Astrocyte (in vitro differentiated cells and primary cell): ENCODE measurements around the gene LMTK2. TPM values are rescaled to one million over a fixed set of nuclear protein-coding genes. Genes with fewer than 3 reads are reported as not detected.

Experiments
- DNase-seq: peaks from one replicate; pipeline ENCODE4 v3.0.0-alpha.2; 2010; ENCODE audit warnings: low read depth
- FAIRE-seq: peaks from 2 replicates; lab custom pipeline; 2011; peaks lifted over from hg19 to GRCh38; lab: Jason Lieb, UNC
- H2AFZ ChIP-seq: 2 replicates; pipeline ENCODE4 v1.6.0; 2012; ENCODE audit warnings: low read depth, low read length, inconsistent platforms
- H3K27ac ChIP-seq: 2 replicates; pipeline ENCODE4 v1.5.1; 2011; ENCODE audit warnings: low read depth, low read length, inconsistent platforms
- H3K27me3 ChIP-seq: 2 replicates; pipeline ENCODE4 v1.6.0; 2011; ENCODE audit warnings: low read length, inconsistent platforms; ENCODE audit not compliant: insufficient read depth
- H3K36me3 ChIP-seq: 2 replicates; pipeline ENCODE4 v1.5.1; 2011; ENCODE audit warnings: low read length, inconsistent platforms; ENCODE audit not compliant: insufficient read depth
- H3K4me1 ChIP-seq: 2 replicates; pipeline ENCODE4 v1.5.1; 2011; ENCODE audit warnings: low read length, inconsistent platforms; ENCODE audit not compliant: insufficient read depth
- H3K4me2 ChIP-seq: 2 replicates; pipeline ENCODE4 v1.6.0; 2012; ENCODE audit warnings: low read length, inconsistent platforms
- H3K4me3 ChIP-seq: 2 replicates; pipeline ENCODE4 v1.5.1; 2011; ENCODE audit warnings: low read depth, mild to moderate bottlenecking, low read length, inconsistent platforms; ENCODE audit not compliant: insufficient read depth
- H3K79me2 ChIP-seq: 2 replicates; pipeline ENCODE4 v1.6.0; 2012; ENCODE audit warnings: mild to moderate bottlenecking, low read length, inconsistent platforms; ENCODE audit not compliant: insufficient read depth
- H3K9ac ChIP-seq: 2 replicates; pipeline ENCODE4 v1.6.0; 2012; ENCODE audit warnings: mild to moderate bottlenecking, low read length, inconsistent platforms
- H3K9me3 ChIP-seq: 2 replicates; pipeline ENCODE4 v1.5.1; 2012; ENCODE audit warnings: low read depth, mild to moderate bottlenecking, low read length, inconsistent platforms; ENCODE audit not compliant: insufficient read depth
- H4K20me1 ChIP-seq: 2 replicates; pipeline ENCODE4 v1.6.0; 2012; ENCODE audit warnings: low read length, inconsistent platforms; ENCODE audit not compliant: insufficient read depth
- H3K27ac Mint-ChIP-seq: one replicate; pipeline ENCODE4 v1.8.0; 2021; ENCODE audit warnings: mild to moderate bottlenecking, mixed read lengths; ENCODE audit not compliant: unreplicated experiment
- H3K27me3 Mint-ChIP-seq: one replicate; pipeline ENCODE4 v1.8.0; 2021; ENCODE audit warnings: low read depth, mixed read lengths; ENCODE audit not compliant: unreplicated experiment
- H3K36me3 Mint-ChIP-seq: one replicate; pipeline ENCODE4 v1.8.0; 2021; ENCODE audit warnings: low read depth, mixed read lengths; ENCODE audit not compliant: unreplicated experiment
- H3K4me1 Mint-ChIP-seq: one replicate; pipeline ENCODE4 v1.8.0; 2021; ENCODE audit warnings: low read depth, mixed read lengths; ENCODE audit not compliant: unreplicated experiment
- H3K4me3 Mint-ChIP-seq: one replicate; pipeline ENCODE4 v1.8.0; 2021; ENCODE audit warnings: mild to moderate bottlenecking, moderate library complexity, mixed read lengths; ENCODE audit not compliant: unreplicated experiment
- H3K9me3 Mint-ChIP-seq: one replicate; pipeline ENCODE4 v1.8.0; 2021; ENCODE audit warnings: mild to moderate bottlenecking, mixed read lengths; ENCODE audit not compliant: unreplicated experiment
- EZH2 ChIP-seq: IDR thresholded peaks from 2 replicates; pipeline ENCODE4 v1.6.1; 2012; ENCODE audit warnings: mild to moderate bottlenecking, low read length, inconsistent platforms; ENCODE audit not compliant: insufficient read depth
- total RNA-seq: library from RNA; stranded (reverse); gene quantifications from 2 replicates; pipeline ENCODE4 v1.2.1, GENCODE V29; 2021
- TF ChIP-seq, protein P1 (sequence below): IDR thresholded peaks from 2 replicates; pipeline ENCODE4 v1.5.1; 2011; ENCODE audit warnings: low read depth, mild to moderate bottlenecking, inconsistent platforms, low read length, moderate library complexity; ENCODE audit not compliant: insufficient read depth

The LMTK2 gene
- total RNA-seq, 1 donor from 2014 or later, result 15.2 TPM

DNA sequence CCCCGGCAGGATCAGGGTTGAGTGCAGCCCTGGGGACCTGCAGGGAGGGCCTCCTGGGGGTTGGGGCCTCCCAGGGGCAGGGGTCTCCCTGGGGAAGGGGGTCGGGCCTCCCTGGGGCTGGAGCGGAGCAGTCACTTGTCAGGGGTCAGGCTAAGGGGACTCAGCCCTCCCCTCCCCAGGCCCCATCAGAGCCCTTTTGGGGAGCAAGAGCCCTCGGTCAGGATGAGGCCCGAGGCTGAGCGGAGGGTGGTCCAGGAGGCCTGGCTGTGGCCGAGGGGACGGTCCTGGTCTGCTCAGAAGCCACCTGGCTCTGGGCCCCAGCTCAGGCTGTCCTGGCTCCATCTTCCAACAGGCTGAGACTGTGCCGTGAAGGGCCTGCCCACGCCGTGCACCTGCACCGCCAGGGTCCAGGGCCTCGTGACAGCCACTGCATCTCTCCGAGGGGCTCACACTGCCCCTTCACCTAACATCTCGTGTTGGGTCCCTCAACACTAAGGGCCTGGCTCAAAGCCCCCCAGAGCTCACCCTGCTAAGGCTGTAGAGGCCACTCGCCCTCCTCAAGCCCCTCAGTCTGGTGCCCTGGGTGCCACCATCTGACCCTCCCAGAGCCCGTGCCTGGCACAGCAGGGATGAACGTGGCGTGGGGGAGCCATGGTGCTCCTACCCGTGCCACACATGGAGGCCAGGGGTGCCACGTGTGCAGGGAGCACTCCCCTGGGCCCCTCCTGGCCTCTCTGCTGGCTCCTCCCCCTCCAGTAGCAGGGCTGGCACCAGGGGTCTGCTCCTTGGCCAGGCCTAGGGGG lies 117.4 kb downstream of the LMTK2 start:
- Histone ChIP-seq H3K4me1 (no peaks in the 10 kb centered on the region), H4K20me1 (no peaks in the 10 kb centered on the region), H3K9me3 (no peaks in the 10 kb centered on the region), H3K27ac (no peak overlapping the region), H2AFZ (no peak overlapping the region), H3K9ac (no peak overlapping the region), H3K36me3 (no peaks in the 10 kb centered on the region), H3K27me3 (no peaks in the 10 kb centered on the region), H3K4me3 (no peak overlapping the region), H3K79me2 (no peaks in the 10 kb centered on the region), H3K4me2 (no peak overlapping the region)
- no peak overlapping the region for H3K4me3 Mint-ChIP-seq
- TF ChIP-seq, protein P1, sequence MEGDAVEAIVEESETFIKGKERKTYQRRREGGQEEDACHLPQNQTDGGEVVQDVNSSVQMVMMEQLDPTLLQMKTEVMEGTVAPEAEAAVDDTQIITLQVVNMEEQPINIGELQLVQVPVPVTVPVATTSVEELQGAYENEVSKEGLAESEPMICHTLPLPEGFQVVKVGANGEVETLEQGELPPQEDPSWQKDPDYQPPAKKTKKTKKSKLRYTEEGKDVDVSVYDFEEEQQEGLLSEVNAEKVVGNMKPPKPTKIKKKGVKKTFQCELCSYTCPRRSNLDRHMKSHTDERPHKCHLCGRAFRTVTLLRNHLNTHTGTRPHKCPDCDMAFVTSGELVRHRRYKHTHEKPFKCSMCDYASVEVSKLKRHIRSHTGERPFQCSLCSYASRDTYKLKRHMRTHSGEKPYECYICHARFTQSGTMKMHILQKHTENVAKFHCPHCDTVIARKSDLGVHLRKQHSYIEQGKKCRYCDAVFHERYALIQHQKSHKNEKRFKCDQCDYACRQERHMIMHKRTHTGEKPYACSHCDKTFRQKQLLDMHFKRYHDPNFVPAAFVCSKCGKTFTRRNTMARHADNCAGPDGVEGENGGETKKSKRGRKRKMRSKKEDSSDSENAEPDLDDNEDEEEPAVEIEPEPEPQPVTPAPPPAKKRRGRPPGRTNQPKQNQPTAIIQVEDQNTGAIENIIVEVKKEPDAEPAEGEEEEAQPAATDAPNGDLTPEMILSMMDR, result no peak
- no peak for TF ChIP-seq EZH2
- no peak overlapping the region for H3K27ac Mint-ChIP-seq
- no peaks in the 10 kb centered on the region for H3K4me1 Mint-ChIP-seq
- no peaks in the 10 kb centered on the region for H3K9me3 Mint-ChIP-seq
- FAIRE-seq (no peak), DNase-seq (no peak)
- no peaks in the 10 kb centered on the region for H3K27me3 Mint-ChIP-seq
- H3K36me3 Mint-ChIP-seq, result peaks cover 6% of the 10 kb centered on the region

DNA sequence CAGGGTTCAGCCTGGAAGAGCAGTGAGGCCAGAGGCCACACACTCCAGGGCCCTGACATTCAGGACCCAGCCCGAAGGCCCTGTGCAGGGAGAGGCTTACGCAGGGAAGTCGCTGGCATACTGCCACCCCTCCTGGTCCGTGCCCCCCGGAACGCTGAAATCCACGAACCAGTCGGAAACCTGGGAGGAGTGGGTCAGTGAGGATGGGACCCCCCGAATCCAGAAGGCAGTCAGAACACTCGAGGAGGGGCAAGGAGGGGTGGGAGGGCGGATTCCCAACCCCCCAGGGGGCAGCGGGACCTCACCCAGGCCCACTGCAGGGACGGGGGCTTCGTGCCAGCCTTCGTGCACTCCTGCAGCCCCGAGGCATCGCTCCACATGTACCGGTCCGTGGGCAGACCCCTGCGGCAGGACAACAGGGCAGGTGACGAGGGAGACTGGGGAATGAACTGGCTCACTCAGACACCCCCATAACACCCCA lies 118.1 kb downstream of the LMTK2 start:
- no peak for DNase-seq
- Mint-ChIP-seq H3K4me3 (no peak overlapping the region), H3K27me3 (no peaks in the 10 kb centered on the region), H3K27ac (no peak overlapping the region), H3K36me3 (peaks cover 6% of the 10 kb centered on the region), H3K4me1 (no peaks in the 10 kb centered on the region), H3K9me3 (no peaks in the 10 kb centered on the region)
- no peak overlapping the region for H3K27ac ChIP-seq
- no peaks in the 10 kb centered on the region for H3K36me3 ChIP-seq
- H3K4me3 ChIP-seq, result no peak overlapping the region
- no peak overlapping the region for H3K9ac ChIP-seq
- no peak for TF ChIP-seq EZH2
- TF ChIP-seq, protein P1, result no peak
- no peaks in the 10 kb centered on the region for H3K4me1 ChIP-seq
- no peaks in the 10 kb centered on the region for H3K27me3 ChIP-seq
- FAIRE-seq, result no peak
- no peak overlapping the region for H3K4me2 ChIP-seq
- H3K79me2 ChIP-seq, result no peaks in the 10 kb centered on the region
- no peaks in the 10 kb centered on the region for H3K9me3 ChIP-seq
- no peak overlapping the region for H2AFZ ChIP-seq
- no peaks in the 10 kb centered on the region for H4K20me1 ChIP-seq
